Measurements from ENCODE around the gene SDF2L1. TPM values are rescaled to one million over a fixed set of nuclear protein-coding genes. Genes with fewer than 3 reads are reported as not detected.

SDF2L1 gene
- total and polyA plus RNA-seq, 9 of the 15 experiments (the other 6 are each of a cell fraction or from before 2014, with no cell fraction given) = 15.1 to 989 (median 124) TPM

DNA sequence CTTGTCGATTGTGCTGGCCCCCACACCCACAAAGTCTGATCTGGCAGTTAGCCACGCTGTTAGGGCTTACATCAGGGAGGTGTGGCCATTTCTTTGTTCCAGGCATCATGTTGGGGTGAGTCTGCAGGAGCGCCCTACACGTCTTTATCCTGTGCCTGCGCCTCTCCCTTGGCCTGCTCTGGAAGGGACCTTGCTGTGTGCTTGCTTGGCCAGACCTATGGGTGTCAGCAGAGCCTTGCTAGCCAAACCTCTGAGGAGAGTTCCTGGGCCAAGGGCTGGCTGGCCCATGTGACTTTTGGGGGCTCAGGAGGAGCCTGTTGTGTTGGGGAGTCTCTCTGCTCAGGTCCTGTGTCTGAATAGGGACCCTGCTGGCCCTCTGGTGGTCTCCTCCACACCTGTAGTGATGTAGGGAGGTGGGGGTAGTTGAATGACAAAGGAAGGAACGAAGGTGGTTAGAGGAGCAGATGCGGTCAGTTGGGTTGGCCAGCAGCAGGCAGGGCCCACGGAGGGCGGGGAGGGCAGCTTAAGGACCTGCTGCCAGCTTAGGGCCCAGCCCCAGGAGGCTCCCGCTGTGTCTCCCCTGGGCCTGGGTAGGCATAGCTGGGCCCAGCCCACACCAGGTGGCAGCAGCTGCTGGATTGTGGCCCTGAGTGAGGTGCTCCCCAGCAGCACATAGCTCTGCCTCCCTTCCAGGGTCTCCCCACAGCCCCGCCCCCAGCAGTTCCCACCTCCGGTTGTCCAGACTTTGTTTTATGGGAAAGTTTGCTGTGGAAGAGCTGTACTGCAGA lies 31.6 kb downstream of the SDF2L1 start (continued):
- TF ChIP-seq GTF2E2 (tag; IDR thresholded peaks at IDR 0.05) (no peak), TBL1XR1 (IDR thresholded peaks at IDR 0.05; ENCODE audit: low read length in 2 of 2) (peak in 1 of 2 experiments; percentile 48; a peak in 1 of 4 replicates), WHSC1 (IDR thresholded peaks at IDR 0.05; ENCODE audit: low read length) (peak; percentile 74), SIN3A (IDR thresholded peaks at IDR 0.05; ENCODE audit: borderline replicate concordance in 2 of 2, control insufficient read depth in 1 of 2, low read depth in 2 of 2, low read length in 2 of 2) (0 out of 4 replicates have a peak, but pooled peaks of 1 of the 2 experiments have one; percentile 8), CHD2 (IDR thresholded peaks at IDR 0.05; ENCODE audit: low read depth, low read length) (0 out of 2 replicates have a peak, but pooled peaks have one; percentile 1), ARID4B (CRISPR knock-in tag; IDR thresholded peaks at IDR 0.05) (no peak), HNRNPL (IDR thresholded peaks at IDR 0.05; ENCODE audit: low read depth, low read length) (no peak), NR4A1 (CRISPR knock-in tag; IDR thresholded peaks at IDR 0.05) (0 out of 2 replicates have a peak, but pooled peaks have one; percentile 37), NR4A1 (tag; IDR thresholded peaks at IDR 0.05) (no peak)
- TF ChIP-seq, protein P1, sequence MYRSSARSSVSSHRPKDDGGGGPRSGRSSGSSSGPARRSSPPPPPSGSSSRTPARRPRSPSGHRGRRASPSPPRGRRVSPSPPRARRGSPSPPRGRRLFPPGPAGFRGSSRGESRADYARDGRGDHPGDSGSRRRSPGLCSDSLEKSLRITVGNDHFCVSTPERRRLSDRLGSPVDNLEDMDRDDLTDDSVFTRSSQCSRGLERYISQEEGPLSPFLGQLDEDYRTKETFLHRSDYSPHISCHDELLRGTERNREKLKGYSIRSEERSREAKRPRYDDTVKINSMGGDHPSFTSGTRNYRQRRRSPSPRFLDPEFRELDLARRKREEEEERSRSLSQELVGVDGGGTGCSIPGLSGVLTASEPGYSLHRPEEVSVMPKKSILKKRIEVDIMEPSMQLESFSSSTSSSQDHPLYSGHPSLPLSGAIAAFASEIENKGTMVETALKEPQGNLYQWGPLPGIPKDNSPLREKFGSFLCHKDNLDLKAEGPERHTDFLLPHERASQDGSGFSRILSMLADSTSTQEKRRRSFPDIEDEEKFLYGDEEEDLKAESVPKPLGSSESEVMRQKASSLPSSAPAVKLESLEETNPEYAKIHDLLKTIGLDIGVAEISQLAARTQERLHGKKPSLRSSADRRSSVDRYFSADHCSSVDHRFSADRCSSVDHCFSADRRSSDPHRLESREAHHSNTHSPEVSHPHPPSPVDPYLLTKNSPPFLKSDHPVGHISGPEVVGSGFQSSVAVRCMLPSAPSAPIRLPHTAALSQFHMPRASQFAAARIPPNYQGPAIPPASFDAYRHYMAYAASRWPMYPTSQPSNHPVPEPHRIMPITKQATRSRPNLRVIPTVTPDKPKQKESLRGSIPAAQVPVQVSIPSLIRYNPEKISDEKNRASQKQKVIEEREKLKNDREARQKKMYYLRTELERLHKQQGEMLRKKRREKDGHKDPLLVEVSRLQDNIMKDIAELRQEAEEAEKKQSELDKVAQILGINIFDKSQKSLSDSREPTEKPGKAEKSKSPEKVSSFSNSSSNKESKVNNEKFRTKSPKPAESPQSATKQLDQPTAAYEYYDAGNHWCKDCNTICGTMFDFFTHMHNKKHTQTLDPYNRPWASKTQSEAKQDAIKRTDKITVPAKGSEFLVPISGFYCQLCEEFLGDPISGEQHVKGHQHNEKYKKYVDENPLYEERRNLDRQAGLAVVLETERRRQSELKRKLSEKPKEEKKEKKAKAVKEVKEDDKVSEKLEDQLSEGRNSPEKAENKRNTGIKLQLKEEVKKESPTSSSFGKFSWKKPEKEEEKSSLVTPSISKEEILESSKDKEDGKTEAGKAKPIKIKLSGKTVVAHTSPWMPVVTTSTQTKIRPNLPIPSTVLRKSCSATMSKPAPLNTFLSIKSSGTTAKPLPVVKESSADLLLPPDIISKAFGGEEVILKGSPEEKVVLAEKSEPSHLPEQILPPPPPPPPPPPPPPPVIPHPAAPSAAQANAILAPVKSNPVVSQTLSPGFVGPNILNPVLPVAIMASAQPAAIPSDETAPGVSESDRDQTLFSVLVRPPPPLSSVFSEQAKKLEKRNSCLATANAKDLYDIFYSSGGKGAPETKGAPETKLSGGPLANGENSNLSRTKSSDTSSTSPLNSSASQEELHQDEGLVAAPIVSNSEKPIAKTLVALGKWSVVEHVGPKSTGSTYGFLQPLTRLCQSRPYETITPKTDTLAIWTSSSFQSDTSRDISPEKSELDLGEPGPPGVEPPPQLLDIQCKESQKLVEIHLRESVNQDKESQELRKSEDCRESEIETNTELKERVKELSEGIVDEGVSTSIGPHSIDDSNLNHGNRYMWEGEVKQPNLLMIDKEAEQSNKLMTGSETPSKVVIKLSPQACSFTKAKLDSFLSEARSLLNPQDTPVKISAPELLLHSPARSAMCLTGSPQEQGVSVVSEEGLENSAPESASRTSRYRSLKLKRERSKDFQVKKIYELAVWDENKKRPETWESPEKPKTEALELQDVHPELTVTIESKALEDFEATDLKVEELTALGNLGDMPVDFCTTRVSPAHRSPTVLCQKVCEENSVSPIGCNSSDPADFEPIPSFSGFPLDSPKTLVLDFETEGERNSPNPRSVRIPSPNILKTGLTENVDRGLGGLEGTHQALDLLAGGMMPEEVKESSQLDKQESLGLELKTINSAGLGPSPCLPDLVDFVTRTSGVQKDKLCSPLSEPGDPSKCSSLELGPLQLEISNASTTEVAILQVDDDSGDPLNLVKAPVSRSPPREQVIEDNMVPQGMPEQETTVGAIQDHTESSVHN (IDR thresholded peaks at IDR 0.05; ENCODE audit: borderline replicate concordance in 1 of 2, low read depth in 1 of 2) = no peak
- TF ChIP-seq, protein P2, sequence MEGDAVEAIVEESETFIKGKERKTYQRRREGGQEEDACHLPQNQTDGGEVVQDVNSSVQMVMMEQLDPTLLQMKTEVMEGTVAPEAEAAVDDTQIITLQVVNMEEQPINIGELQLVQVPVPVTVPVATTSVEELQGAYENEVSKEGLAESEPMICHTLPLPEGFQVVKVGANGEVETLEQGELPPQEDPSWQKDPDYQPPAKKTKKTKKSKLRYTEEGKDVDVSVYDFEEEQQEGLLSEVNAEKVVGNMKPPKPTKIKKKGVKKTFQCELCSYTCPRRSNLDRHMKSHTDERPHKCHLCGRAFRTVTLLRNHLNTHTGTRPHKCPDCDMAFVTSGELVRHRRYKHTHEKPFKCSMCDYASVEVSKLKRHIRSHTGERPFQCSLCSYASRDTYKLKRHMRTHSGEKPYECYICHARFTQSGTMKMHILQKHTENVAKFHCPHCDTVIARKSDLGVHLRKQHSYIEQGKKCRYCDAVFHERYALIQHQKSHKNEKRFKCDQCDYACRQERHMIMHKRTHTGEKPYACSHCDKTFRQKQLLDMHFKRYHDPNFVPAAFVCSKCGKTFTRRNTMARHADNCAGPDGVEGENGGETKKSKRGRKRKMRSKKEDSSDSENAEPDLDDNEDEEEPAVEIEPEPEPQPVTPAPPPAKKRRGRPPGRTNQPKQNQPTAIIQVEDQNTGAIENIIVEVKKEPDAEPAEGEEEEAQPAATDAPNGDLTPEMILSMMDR (IDR thresholded peaks at IDR 0.05 in 2 of 3, conservative IDR thresholded peaks at IDR 0.05 in 1 of 3; ENCODE audit: insufficient read depth in 2 of 3, low read depth in 1 of 3, low read length in 3 of 3) = peak; percentile 20 to 42 (median 31); a peak in 5 of 6 replicates
